ENCODE data around the gene TAP1.

TAP1 gene

GRCh38 chr6:32838114-32838958 lies 15.2 kb downstream of the TAP1 start, which contains the start of gene TAP2 (continued):
- TF ChIP-seq ZBTB10 (tag by site-specific recombination; IDR thresholded peaks at IDR 0.05) (no peak), ZSCAN4 (tag by site-specific recombination; IDR thresholded peaks at IDR 0.05) (no peak), PRDM2 (tag by site-specific recombination; IDR thresholded peaks at IDR 0.05; ENCODE audit: borderline replicate concordance) (no peak), ZNF654 (tag by site-specific recombination; IDR thresholded peaks at IDR 0.05; ENCODE audit: low read depth) (peak; percentile 92), ZNF311 (tag by site-specific recombination; IDR thresholded peaks at IDR 0.05; ENCODE audit: borderline replicate concordance) (no peak), HOXD13 (CRISPR knock-in tag; IDR thresholded peaks at IDR 0.05; ENCODE audit: borderline replicate concordance) (no peak), ZNF341 (tag by site-specific recombination; IDR thresholded peaks at IDR 0.05; ENCODE audit: low read depth) (no peak), ZNF600 (tag by site-specific recombination; IDR thresholded peaks at IDR 0.05) (peak; percentile 88), ZNF692 (tag by site-specific recombination; IDR thresholded peaks at IDR 0.05) (peak; percentile 31; the same call in 1 of the 2 replicates), MZF1 (tag by site-specific recombination; IDR thresholded peaks at IDR 0.05; ENCODE audit: borderline replicate concordance) (no peak), ZNF510 (tag by site-specific recombination; IDR thresholded peaks at IDR 0.05; ENCODE audit: insufficient replicate concordance) (no peak), ZNF571 (tag by site-specific recombination; IDR thresholded peaks at IDR 0.05) (no peak), PRDM1 (tag by site-specific recombination; IDR thresholded peaks at IDR 0.05) (peak; percentile 76), BCL11B (tag by site-specific recombination; IDR thresholded peaks at IDR 0.05; ENCODE audit: low read depth) (no peak), ZBTB11 (tag by site-specific recombination; conservative IDR thresholded peaks at IDR 0.05; ENCODE audit: low read depth) (no peak; the same call in 1 of the 2 replicates), ZFP69B (tag by site-specific recombination; IDR thresholded peaks at IDR 0.05) (no peak), ZFHX2 (tag by site-specific recombination; conservative IDR thresholded peaks at IDR 0.05) (no peak), ZBTB8A (tag by site-specific recombination; IDR thresholded peaks at IDR 0.05) (peak; percentile 58; the same call in 1 of the 2 replicates), ZNF221 (tag by site-specific recombination; IDR thresholded peaks at IDR 0.05; ENCODE audit: borderline replicate concordance) (no peak), PRDM4 (tag by site-specific recombination; IDR thresholded peaks at IDR 0.05) (no peak)
